NCI-H2196 (cell line): ENCODE results near the gene EPS8L2.
"Not testable (repeated sequence)": the region's sequence is repeated elsewhere in the genome, so short reads cannot be mapped to it uniquely, and the experiment has no call there.

ENCODE experiments used
- DNase-seq: peaks from one replicate; lab custom pipeline; 2025; ENCODE audit not compliant: unreplicated experiment; lab: John Stamatoyannopoulos, UW

The EPS8L2 gene

GRCh38 chr11:689625-690024, 16.4 kb upstream of the EPS8L2 start:
- DNase-seq, result no peak

- not testable (repeated sequence) for DNase-seq
Measured at GRCh38 chr11:690244-690643, 15.8 kb upstream of the EPS8L2 start.

- no peak for DNase-seq
Measured at GRCh38 chr11:690738-691633, 15.0 kb upstream of the EPS8L2 start.

- DNase-seq, result no peak
Measured at GRCh38 chr11:691710-692590, 14.1 kb upstream of the EPS8L2 start.

- DNase-seq, result no peak
Measured at GRCh38 chr11:692824-693414, 13.1 kb upstream of the EPS8L2 start.

GRCh38 chr11:693415-693831, 12.6 kb upstream of the EPS8L2 start:
- DNase-seq, result no peak

- DNase-seq, result peak; percentile 78
Measured at GRCh38 chr11:693887-694562, 12.0 kb upstream of the EPS8L2 start.

GRCh38 chr11:694563-695287, 11.3 kb upstream of the EPS8L2 start, which contains the start of gene DEAF1:
Gene DEAF1 (minus strand): TSS chr11:695222. CDS start chr11:695047, 175 bp downstream.
- DNase-seq, result peak; percentile 98

GRCh38 chr11:695288-695537, 10.8 kb upstream of the EPS8L2 start:
- DNase-seq, result no peak

- peak; percentile 99 for DNase-seq
Measured at GRCh38 chr11:695538-696248, 10.3 kb upstream of the EPS8L2 start, which contains the start of gene TMEM80. Gene TMEM80 (plus strand): TSS chr11:695816. CDS start chr11:695828, 12 bp downstream.

- DNase-seq, result no peak
Measured at GRCh38 chr11:696955-697491, 9.0 kb upstream of the EPS8L2 start.

GRCh38 chr11:697811-698311, 8.2 kb upstream of the EPS8L2 start:
- no peak for DNase-seq

- no peak for DNase-seq
Measured at GRCh38 chr11:698493-699115, 7.4 kb upstream of the EPS8L2 start.

GRCh38 chr11:699116-699508, 6.9 kb upstream of the EPS8L2 start:
- no peak for DNase-seq

- no peak for DNase-seq
Measured at GRCh38 chr11:699753-700152, 6.3 kb upstream of the EPS8L2 start.

- no peak for DNase-seq
Measured at GRCh38 chr11:701741-702461, 4.1 kb upstream of the EPS8L2 start.

- DNase-seq, result peak; percentile 79
Measured at GRCh38 chr11:702462-703461, 3.3 kb upstream of the EPS8L2 start.
